Measurements from ENCODE around the gene PGAP1. TPM values are rescaled to one million over a fixed set of nuclear protein-coding genes. Genes with fewer than 3 reads are reported as not detected.
"Not testable (repeated sequence)": the region's sequence is repeated elsewhere in the genome, so short reads cannot be mapped to it uniquely, and the experiment has no call there.

The PGAP1 gene
- total and polyA plus RNA-seq, 8 donors: 0.56 to 56.9 (median 3.1) TPM

DNA sequence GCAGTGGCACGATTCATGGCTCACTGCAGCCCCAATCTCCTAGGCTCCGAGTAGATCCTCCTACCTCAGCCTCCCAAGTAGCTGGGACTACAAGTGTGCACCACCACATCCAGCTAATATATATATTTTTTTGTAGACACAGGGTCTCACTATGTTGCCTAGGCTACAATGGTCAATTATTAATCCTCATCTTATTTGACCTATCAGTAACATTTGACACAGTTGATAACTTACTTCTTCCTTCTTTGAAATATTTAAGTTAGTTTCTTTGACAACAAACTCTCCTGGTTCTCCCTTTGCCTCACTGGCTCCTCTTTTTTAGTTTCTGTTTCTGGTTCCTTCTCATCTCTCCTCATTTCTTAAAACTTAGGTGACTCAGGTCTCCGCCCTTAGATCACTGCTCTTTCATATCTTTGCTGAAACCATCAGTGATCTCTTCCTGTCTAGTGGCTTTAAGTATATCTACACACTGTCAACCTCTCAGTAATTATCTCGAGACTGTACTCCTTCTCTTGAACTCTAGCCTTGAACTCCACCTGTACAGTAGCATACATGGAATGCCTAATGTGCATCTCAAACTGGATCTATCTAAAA is 11.5 kb downstream of the PGAP1 start:
- intact Hi-C loops (cut with DNase I; ENCODE audit: low total_unique reads): no loop called here
- Histone ChIP-seq H3K27me3 (no peaks in the 10 kb centered on the region), H3K4me3 (no peak overlapping the region), H3K27ac (no peak overlapping the region), H3K9me3 (no peaks in the 10 kb centered on the region), H3K4me1 (no peaks in the 10 kb centered on the region), H3K36me3 (peaks cover 0 to 66% (median 41%) of the 10 kb centered on the region in 4 donors)
- TF ChIP-seq POLR2A (IDR thresholded peaks at IDR 0.05) (no peak), POLR2AphosphoS5 (IDR thresholded peaks at IDR 0.05) (no peak)
- TF ChIP-seq, protein P1, sequence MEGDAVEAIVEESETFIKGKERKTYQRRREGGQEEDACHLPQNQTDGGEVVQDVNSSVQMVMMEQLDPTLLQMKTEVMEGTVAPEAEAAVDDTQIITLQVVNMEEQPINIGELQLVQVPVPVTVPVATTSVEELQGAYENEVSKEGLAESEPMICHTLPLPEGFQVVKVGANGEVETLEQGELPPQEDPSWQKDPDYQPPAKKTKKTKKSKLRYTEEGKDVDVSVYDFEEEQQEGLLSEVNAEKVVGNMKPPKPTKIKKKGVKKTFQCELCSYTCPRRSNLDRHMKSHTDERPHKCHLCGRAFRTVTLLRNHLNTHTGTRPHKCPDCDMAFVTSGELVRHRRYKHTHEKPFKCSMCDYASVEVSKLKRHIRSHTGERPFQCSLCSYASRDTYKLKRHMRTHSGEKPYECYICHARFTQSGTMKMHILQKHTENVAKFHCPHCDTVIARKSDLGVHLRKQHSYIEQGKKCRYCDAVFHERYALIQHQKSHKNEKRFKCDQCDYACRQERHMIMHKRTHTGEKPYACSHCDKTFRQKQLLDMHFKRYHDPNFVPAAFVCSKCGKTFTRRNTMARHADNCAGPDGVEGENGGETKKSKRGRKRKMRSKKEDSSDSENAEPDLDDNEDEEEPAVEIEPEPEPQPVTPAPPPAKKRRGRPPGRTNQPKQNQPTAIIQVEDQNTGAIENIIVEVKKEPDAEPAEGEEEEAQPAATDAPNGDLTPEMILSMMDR (IDR thresholded peaks at IDR 0.05): no peak
- WGBS, 5 donors: 83 to 92% (median 88%) methylated on average over 4 of the region's 4 CpGs
- peak in 1 of 2 donors; percentile 20 for DNase-seq

DNA sequence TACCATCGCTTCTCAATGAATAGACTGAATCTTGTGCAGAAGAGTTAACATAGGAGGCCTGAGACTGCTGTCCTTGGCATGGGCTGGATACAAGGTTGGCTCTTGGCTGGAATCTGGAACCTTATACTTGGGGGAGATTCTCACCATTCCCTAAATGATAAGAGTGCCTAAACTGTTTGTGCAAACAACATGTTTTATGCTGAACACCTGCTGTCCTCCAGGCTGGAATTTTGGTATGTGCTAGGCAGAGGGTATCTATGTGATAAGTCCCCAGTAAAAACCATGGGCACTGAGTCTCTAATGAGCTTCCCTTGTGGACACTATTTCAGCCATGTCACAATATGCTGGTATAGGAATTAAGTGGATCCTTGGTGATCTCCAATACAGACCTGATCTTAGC is 12.8 kb downstream of the PGAP1 start:
- Histone ChIP-seq H3K27ac (no peak overlapping the region), H3K9me3 (no peaks in the 10 kb centered on the region), H3K36me3 (peaks cover 0 to 60% (median 38%) of the 10 kb centered on the region in 4 donors), H3K4me3 (no peak overlapping the region), H3K27me3 (no peaks in the 10 kb centered on the region), H3K4me1 (no peaks in the 10 kb centered on the region)
- intact Hi-C loops (cut with DNase I; ENCODE audit: low total_unique reads): no loop called here
- 94 to 98% (median 95%) methylated on average over 1 of the region's 1 CpG for WGBS, 5 donors
- no peak for DNase-seq
- TF ChIP-seq EP300 (IDR thresholded peaks at IDR 0.05) (no peak), POLR2AphosphoS5 (IDR thresholded peaks at IDR 0.05) (no peak), POLR2A (IDR thresholded peaks at IDR 0.05) (no peak)
- TF ChIP-seq, protein P1 (IDR thresholded peaks at IDR 0.05): no peak

DNA sequence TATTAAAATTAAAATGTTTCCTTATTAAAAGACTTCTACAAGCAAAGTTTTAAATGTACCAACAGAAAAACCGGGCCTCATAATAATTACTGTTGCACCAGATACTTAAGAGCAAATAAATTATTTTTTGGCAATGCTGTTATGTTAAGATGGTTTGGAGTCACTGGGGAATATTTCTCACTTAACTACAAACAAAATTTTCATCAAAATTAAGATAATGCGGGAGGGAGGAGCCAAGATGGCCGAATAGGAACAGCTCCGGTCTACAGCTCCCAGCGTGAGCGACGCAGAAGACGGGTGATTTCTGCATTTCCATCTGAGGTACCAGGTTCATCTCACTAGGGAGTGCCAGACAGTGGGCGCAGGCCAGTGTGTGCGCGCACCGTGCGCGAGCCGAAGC is 21.1 kb downstream of the PGAP1 start:
- H3K9me3 ChIP-seq, DNase-seq, H3K27ac ChIP-seq: not testable (repeated sequence)

DNA sequence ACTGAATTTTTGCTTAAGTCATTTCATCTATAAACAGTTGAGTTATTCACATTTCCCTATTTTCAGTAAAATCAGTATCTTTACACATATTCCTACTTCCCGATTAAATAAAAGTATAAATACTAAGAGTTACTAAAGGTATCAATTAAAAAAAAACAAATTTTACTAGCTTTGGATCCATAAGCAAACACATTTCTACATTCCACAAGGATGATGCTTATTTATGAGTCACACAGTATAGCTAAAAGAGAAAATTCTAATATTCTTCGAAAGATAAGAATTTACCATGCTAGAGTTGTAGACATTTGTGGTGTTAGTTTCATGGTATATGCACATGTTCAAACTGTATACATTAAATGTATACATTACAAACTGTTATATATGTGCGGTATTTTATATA is 23.7 kb downstream of the PGAP1 start:
- peaks cover 0 to 33% (median 20%) of the 10 kb centered on the region in 4 donors for H3K36me3 ChIP-seq
- H3K4me3 ChIP-seq: no peak overlapping the region
- TF ChIP-seq POLR2AphosphoS5 (IDR thresholded peaks at IDR 0.05) (no peak), EP300 (IDR thresholded peaks at IDR 0.05) (no peak), POLR2A (IDR thresholded peaks at IDR 0.05) (no peak)
- TF ChIP-seq, protein P1 (IDR thresholded peaks at IDR 0.05): no peak
- H3K4me1 ChIP-seq: no peaks in the 10 kb centered on the region
- 95 to 97% (median 97%) methylated on average over 3 of the region's 3 CpGs for WGBS, 5 donors
- intact Hi-C loops (cut with DNase I; ENCODE audit: low total_unique reads): no loop called here
- H3K27me3 ChIP-seq: no peaks in the 10 kb centered on the region
- H3K9me3 ChIP-seq: no peaks in the 10 kb centered on the region
- no peak overlapping the region for H3K27ac ChIP-seq
- no peak for DNase-seq

More for the DNA sequence above, 21.1 kb downstream of the PGAP1 start:
- H3K4me1 ChIP-seq; intact Hi-C loops (cut with DNase I; ENCODE audit: low total_unique reads); H3K4me3 ChIP-seq; H3K27me3 ChIP-seq: not testable (repeated sequence)
- H3K36me3 ChIP-seq: peaks cover 0 to 20% (median 8%) of the 10 kb centered on the region in 4 donors
- WGBS, 5 donors: 48 to 94% (median 67%) methylated on average over 7 to 8 of the region's 15 CpGs

DNA sequence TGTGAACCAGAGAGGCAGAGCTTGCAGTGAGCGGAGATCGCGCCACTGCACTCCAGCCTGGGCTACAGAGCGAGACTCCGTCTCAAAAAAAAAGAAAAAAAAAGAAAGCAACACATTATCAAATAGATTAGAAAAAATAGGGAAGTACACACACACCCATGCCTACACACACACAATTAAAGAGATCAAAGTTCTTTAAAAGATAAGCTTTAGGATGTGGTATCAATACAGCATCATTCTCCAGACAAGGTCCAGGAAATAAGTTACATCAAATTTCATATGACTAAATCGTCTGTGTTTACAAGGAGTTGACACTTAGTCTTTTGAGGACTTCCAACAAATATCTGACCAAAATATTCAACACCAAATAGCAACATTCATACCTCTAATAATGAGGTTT is 25.7 kb downstream of the PGAP1 start:
- no peaks in the 10 kb centered on the region for H3K4me1 ChIP-seq
- no peak overlapping the region for H3K27ac ChIP-seq
- H3K9me3 ChIP-seq: no peaks in the 10 kb centered on the region
- 57 to 76% (median 61%) methylated on average over 6 of the region's 6 CpGs for WGBS, 5 donors
- H3K27me3 ChIP-seq: no peaks in the 10 kb centered on the region
- intact Hi-C loops (cut with DNase I; ENCODE audit: low total_unique reads): no loop called here
- no peak for DNase-seq
- peaks cover 0 to 48% (median 33%) of the 10 kb centered on the region in 4 donors for H3K36me3 ChIP-seq
- H3K4me3 ChIP-seq: no peak overlapping the region
- TF ChIP-seq EP300 (IDR thresholded peaks at IDR 0.05) (no peak), POLR2A (IDR thresholded peaks at IDR 0.05) (no peak)
- TF ChIP-seq, protein P1 (IDR thresholded peaks at IDR 0.05): no peak
